ENCODE results near the gene AKAP8.
A peak's percentile ranks its signal among the peaks of the same experiment; 100 is the strongest.

Gene AKAP8

DNA sequence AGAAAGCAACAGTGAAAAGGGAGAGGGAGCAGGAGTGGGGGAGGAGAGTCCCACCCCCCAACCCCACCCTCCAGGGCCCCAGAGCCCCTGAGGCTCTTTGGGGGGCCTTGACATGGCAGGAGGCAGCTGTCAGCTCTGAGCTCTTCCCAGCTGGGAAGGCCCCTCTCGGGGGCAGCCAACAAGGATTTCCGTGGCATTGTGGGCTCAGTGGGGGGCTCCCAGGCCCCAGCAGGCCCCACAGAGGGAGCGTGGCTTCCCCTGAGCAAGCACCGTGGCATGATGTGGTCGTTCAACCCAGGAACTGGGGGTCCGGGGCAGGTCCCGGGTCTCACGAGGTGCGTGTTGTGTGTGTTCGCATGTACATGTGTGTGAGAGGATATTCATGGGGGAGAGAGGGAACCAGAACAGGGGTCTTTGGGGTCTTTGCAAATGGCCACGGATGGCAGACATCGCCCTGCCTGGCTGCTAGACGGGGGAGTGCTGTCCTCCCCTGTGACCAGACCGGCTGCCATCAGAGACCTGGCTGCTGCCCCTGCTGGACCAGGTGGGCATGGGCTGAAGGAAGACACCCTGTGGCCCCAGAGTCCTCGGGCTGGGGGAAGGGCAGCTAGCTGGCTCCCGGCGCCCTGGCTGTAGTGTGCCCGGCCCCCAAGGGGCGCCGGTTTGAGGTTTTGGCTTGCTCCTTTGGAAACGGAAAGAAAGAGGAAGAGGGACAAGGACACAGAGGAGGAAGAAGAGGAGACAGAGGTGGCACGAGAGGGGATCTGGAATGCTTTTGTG is 42.9 kb upstream of the AKAP8 start:
- TF ChIP-seq TAF1 (IDR thresholded peaks at IDR 0.05; ENCODE audit: borderline replicate concordance, insufficient read depth, low read length): no peak
- no peak for TF ChIP-seq FOXP2 (optimal IDR thresholded peaks at IDR 0.05; ENCODE audit: borderline replicate concordance, extremely low read depth, extremely low read length, insufficient read depth)
- TF ChIP-seq POLR2AphosphoS5 (IDR thresholded peaks at IDR 0.05; ENCODE audit: low read depth, low read length): no peak
- TF ChIP-seq SIN3A (IDR thresholded peaks at IDR 0.05; ENCODE audit: borderline replicate concordance, insufficient read depth, low read length): no peak
- TF ChIP-seq, protein P1, sequence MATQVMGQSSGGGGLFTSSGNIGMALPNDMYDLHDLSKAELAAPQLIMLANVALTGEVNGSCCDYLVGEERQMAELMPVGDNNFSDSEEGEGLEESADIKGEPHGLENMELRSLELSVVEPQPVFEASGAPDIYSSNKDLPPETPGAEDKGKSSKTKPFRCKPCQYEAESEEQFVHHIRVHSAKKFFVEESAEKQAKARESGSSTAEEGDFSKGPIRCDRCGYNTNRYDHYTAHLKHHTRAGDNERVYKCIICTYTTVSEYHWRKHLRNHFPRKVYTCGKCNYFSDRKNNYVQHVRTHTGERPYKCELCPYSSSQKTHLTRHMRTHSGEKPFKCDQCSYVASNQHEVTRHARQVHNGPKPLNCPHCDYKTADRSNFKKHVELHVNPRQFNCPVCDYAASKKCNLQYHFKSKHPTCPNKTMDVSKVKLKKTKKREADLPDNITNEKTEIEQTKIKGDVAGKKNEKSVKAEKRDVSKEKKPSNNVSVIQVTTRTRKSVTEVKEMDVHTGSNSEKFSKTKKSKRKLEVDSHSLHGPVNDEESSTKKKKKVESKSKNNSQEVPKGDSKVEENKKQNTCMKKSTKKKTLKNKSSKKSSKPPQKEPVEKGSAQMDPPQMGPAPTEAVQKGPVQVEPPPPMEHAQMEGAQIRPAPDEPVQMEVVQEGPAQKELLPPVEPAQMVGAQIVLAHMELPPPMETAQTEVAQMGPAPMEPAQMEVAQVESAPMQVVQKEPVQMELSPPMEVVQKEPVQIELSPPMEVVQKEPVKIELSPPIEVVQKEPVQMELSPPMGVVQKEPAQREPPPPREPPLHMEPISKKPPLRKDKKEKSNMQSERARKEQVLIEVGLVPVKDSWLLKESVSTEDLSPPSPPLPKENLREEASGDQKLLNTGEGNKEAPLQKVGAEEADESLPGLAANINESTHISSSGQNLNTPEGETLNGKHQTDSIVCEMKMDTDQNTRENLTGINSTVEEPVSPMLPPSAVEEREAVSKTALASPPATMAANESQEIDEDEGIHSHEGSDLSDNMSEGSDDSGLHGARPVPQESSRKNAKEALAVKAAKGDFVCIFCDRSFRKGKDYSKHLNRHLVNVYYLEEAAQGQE (IDR thresholded peaks at IDR 0.05; ENCODE audit: insufficient read depth in 1 of 2, low read depth in 2 of 2, low read length in 2 of 2): no peak

DNA sequence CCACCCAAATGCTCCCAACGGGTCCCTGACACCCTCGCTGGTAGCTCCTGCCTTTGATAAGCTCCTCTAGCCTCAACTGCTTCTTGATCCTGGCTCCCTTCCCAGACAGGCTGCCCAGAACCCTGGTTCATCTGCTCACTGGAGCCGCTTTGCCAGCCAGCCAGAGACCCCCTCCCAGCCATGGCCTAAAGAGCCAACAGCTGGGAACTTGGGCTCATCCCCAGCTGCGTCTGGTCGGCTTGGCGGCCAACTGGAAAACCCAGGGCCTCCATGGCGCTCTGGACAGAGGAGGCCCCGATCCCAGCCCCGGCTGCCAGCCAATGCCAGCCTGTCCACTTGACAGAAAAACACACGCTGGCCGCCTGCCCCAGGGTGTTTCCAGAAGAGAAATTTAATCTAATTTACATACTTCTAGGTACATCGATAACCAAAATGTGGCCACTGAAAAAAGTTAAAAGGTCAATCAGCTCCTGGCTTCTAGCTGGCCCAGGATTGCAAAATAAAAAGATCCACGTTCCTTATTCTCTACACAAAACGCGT is 42.2 kb upstream of the AKAP8 start:
- TF ChIP-seq FOXP2 (optimal IDR thresholded peaks at IDR 0.05; ENCODE audit: borderline replicate concordance, extremely low read depth, extremely low read length, insufficient read depth) (no peak), TAF1 (IDR thresholded peaks at IDR 0.05; ENCODE audit: borderline replicate concordance, insufficient read depth, low read length) (no peak), POLR2AphosphoS5 (IDR thresholded peaks at IDR 0.05; ENCODE audit: low read depth, low read length) (no peak), SIN3A (IDR thresholded peaks at IDR 0.05; ENCODE audit: borderline replicate concordance, insufficient read depth, low read length) (no peak)
- TF ChIP-seq, protein P1 (IDR thresholded peaks at IDR 0.05; ENCODE audit: insufficient read depth in 1 of 2, low read depth in 2 of 2, low read length in 2 of 2): no peak

DNA sequence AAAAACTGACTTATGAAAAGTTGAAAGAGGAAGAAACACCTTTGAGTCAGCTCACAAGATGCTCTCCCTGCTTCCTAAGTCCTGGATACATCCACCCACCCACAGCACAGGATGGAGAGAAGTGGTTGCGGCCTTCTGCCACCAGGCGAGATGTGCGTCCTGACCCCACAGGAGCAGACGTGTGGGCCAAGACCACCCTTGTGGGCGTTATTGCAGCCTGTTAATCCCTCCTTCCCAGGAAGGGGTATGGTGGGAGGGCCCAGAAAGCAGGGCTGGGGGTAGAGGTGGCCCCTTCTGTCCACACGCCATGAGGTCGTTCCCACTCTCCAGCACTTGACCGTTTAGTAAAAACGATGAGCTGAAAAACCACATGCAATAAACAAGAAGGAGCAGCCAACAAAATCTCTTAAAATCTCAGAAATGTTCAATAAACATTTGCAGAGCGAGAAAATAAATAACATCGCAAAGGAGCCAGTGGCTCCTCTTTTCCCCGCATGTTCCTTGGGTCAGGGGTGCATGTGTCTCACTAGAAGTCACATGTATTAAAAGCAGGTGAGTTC is 41.6 kb upstream of the AKAP8 start:
- TF ChIP-seq TAF1 (IDR thresholded peaks at IDR 0.05; ENCODE audit: borderline replicate concordance, insufficient read depth, low read length) (no peak), POLR2AphosphoS5 (IDR thresholded peaks at IDR 0.05; ENCODE audit: low read depth, low read length) (no peak), FOXP2 (optimal IDR thresholded peaks at IDR 0.05; ENCODE audit: borderline replicate concordance, extremely low read depth, extremely low read length, insufficient read depth) (no peak), SIN3A (IDR thresholded peaks at IDR 0.05; ENCODE audit: borderline replicate concordance, insufficient read depth, low read length) (no peak)
- TF ChIP-seq, protein P1 (IDR thresholded peaks at IDR 0.05; ENCODE audit: insufficient read depth in 1 of 2, low read depth in 2 of 2, low read length in 2 of 2): no peak

DNA sequence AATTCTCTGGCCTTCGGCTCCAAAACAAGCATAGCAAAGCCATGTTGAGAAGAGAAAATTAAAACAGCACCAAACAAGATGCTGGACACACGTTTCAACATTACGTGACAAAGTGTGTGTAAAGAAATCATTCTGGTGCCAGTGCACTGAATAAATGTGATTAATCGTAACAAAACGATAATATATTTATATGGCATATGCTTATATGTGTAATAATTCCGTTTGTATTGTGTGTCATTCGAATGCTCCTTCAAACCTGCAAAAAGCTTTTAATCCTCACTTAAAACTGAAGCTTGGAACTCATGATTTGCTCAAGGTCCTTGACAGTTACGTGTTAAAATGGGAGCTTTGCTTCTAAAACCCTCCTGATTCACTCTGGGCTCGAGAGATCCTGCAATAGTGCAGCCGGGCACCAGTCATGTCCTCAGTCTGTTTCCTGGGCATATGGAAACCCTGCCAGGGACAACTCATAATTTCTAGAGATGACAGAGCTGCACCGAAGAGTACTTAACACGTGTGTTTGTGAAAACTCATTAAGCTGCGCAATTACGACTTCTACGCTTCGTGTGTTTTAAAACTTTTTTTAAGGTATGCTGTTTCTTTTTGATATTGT is 39.9 kb upstream of the AKAP8 start:
- TF ChIP-seq POLR2AphosphoS5 (IDR thresholded peaks at IDR 0.05; ENCODE audit: low read depth, low read length): peak; percentile 23; the same call in 1 of the 2 replicates
- TF ChIP-seq, protein P1 (IDR thresholded peaks at IDR 0.05; ENCODE audit: insufficient read depth in 1 of 2, low read depth in 2 of 2, low read length in 2 of 2): no peak
